Mammary epithelial cell (primary cell): ENCODE results near the gene LIFR.

Experiments
- EZH2 ChIP-seq: IDR thresholded peaks from 2 replicates; pipeline ENCODE4 v1.6.1; 2012; ENCODE audit warnings: low read length, inconsistent platforms, borderline replicate concordance
- TF ChIP-seq, protein P1 (sequence below), 2 donors: IDR thresholded peaks in 1 of 2; conservative IDR thresholded peaks in 1 of 2; 2 replicates each; pipeline ENCODE4 v1.5.1; 2011 to 2012; ENCODE audit warnings: inconsistent platforms in 2 of 2, low read length in 2 of 2, mild to moderate bottlenecking in 2 of 2, control low read depth in 1 of 2, low read depth in 1 of 2; ENCODE audit not compliant: insufficient read depth in 1 of 2; ENCODE audit errors: extremely low read depth in 1 of 2

DNA sequence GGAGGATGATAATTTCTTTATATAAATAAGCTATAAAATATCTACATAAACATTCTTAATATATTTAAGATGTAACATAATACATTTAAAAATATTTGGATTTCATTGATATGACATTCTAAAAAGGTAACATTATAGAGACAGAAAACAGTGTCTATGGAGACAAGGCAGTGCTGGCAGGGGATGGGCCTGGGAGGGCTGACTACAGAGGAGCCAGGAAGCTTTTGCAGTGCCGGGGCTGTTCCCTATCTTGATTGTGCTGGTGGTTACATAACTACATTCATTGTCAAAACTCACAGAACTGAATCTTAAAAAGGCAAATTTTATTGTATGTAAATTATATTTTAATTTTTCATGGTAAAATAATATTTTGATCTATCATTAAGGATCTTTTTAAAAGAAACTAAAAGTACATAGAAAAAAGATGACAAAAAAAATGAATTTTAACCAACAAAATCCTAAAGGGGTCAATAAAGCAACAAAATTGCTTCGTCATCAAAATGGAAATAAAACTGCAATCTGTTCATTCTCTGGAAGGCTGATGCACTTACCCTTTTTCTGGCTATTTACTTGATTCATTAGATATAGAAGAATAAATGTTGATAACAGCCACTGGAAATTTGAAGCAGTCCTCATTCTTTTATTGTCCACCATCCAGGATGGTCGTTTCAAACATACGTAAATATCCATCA is 26.3 kb downstream of the LIFR start:
- TF ChIP-seq, protein P1, sequence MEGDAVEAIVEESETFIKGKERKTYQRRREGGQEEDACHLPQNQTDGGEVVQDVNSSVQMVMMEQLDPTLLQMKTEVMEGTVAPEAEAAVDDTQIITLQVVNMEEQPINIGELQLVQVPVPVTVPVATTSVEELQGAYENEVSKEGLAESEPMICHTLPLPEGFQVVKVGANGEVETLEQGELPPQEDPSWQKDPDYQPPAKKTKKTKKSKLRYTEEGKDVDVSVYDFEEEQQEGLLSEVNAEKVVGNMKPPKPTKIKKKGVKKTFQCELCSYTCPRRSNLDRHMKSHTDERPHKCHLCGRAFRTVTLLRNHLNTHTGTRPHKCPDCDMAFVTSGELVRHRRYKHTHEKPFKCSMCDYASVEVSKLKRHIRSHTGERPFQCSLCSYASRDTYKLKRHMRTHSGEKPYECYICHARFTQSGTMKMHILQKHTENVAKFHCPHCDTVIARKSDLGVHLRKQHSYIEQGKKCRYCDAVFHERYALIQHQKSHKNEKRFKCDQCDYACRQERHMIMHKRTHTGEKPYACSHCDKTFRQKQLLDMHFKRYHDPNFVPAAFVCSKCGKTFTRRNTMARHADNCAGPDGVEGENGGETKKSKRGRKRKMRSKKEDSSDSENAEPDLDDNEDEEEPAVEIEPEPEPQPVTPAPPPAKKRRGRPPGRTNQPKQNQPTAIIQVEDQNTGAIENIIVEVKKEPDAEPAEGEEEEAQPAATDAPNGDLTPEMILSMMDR (conservative IDR thresholded peaks at IDR 0.05 in 1 of 2, IDR thresholded peaks at IDR 0.05 in 1 of 2; ENCODE audit: extremely low read depth in 1 of 2, insufficient read depth in 1 of 2, low read depth in 1 of 2, low read length in 2 of 2) = no peak
- TF ChIP-seq EZH2 = no peak
